PFSK-1 (cell line): Measurements from ENCODE around the gene UST.

ENCODE experiments used
- POLR2AphosphoS5 ChIP-seq: IDR thresholded peaks from 2 replicates; pipeline ENCODE4 v1.6.1; 2012; ENCODE audit warnings: low read depth, mild to moderate bottlenecking, control low read depth, low read length, moderate library complexity
- REST ChIP-seq, 2 experiments: IDR thresholded peaks; 2 replicates each; pipeline versions ENCODE4 v1.6.1 to v1.8.0; 2011 to 2012; ENCODE audit warnings: low read depth in 2 of 2, low read length in 2 of 2, control low read depth in 1 of 2, inconsistent platforms in 1 of 2, mild to moderate bottlenecking in 1 of 2, moderate library complexity in 1 of 2; ENCODE audit not compliant: insufficient read depth in 1 of 2
- SIN3A ChIP-seq: IDR thresholded peaks from 2 replicates; pipeline ENCODE4 v1.6.1; 2012; ENCODE audit warnings: mild to moderate bottlenecking, low read length, moderate library complexity, borderline replicate concordance; ENCODE audit not compliant: insufficient read depth
- TAF1 ChIP-seq: IDR thresholded peaks from 2 replicates; pipeline ENCODE4 v1.6.1; 2012; ENCODE audit warnings: low read length, control low read depth, borderline replicate concordance; ENCODE audit not compliant: insufficient read depth

DNA sequence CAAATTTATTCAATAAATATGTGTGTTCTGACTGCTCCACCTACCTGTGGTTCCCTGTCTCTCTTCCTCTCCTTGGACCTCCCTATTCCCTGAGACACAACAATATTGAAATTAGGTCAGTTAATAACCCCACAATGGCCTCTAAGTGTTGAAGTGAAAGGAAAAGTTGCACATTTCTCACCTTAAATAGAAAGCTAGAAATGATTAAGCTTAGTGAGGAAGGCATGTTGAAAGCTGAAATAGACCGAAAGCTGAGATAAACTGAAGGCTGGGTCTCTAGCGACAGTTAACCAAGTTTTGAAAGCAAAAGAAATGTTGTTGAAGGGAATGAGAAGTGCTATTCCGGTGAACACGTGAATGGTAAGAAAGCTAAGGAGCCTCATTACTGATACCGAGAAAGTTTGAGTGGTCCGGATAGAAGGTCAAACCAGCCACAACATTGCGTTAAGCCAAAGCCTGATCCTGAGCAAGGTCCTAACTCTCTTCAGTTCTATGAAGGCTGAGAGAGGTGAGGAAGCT, 34.1 kb downstream of the UST start:
- TF ChIP-seq POLR2AphosphoS5 = no peak
- no peak for TF ChIP-seq TAF1
- no peak for TF ChIP-seq SIN3A
- no peak for TF ChIP-seq REST (IDR thresholded peaks at IDR 0.05; ENCODE audit: insufficient read depth in 1 of 2, low read depth in 2 of 2, low read length in 2 of 2)
